ENCODE data around the gene CTIF.

Gene CTIF

DNA sequence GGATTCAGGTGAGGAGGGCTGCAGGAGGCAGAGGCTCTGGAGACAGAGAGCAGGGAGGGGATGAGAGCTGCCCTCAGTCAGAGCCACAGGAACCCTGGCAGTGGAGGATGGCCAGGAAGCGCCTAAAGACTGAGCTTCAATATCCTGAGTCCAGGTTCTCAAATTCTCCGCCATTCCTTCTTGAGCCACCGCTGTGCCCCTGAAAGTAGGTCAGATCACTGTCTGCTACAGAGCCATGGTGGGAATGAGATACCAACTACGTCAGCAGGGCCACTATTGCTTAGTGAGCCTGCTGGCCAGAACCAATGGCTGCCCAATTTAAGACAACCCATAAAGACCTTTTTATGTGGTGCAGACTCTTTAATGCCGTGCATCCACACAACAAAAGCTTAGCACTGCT, 155.5 kb downstream of the CTIF start:
- no peak overlapping the region for H3K23ac ChIP-seq (ENCODE audit: low read depth, low read length, poor library complexity)
- H2BK15ac ChIP-seq (ENCODE audit: low read length) = no peak overlapping the region
- no peak overlapping the region for H2BK12ac ChIP-seq (ENCODE audit: low read length)
- H3K27ac ChIP-seq (replicated peaks; ENCODE audit: low read length) = no peak overlapping the region
- no peak for DNase-seq (ENCODE audit: low spot score)
- H2AFZ ChIP-seq (ENCODE audit: low read length) = no peak overlapping the region
- no peak overlapping the region for H4K8ac ChIP-seq (ENCODE audit: low read depth, low read length)
- no peak overlapping the region for H3K4me3 ChIP-seq (ENCODE audit: low read length in 2 of 2)
- no peak overlapping the region for H2AK5ac ChIP-seq (ENCODE audit: low read depth, low read length)
- H4K91ac ChIP-seq (ENCODE audit: low read depth, low read length, poor library complexity) = no peak overlapping the region
- H3K9ac ChIP-seq (ENCODE audit: low read depth, low read length, poor library complexity) = no peak overlapping the region
- no peak overlapping the region for H2BK120ac ChIP-seq (ENCODE audit: low read depth, low read length)
- no peaks in the 10 kb centered on the region for H3K27me3 ChIP-seq (ENCODE audit: control insufficient read depth in 3 of 3, insufficient read depth in 3 of 3, low read depth in 1 of 3, low read length in 3 of 3)
- no peak overlapping the region for H2BK5ac ChIP-seq (ENCODE audit: low read length)
- no peaks in the 10 kb centered on the region for H3K9me3 ChIP-seq (replicated peaks in 1 of 2; ENCODE audit: control insufficient read depth in 2 of 2, insufficient read depth in 1 of 2, low read depth in 1 of 2, low read length in 2 of 2)
- no peak overlapping the region for H3K18ac ChIP-seq (ENCODE audit: low read length)
- no peak overlapping the region for H3K4ac ChIP-seq (ENCODE audit: low read length)
- no peaks in the 10 kb centered on the region for H3K36me3 ChIP-seq (replicated peaks in 1 of 2; ENCODE audit: control insufficient read depth in 2 of 2, insufficient read depth in 2 of 2, low read length in 2 of 2)
- WGBS, 2 donors (ENCODE audit: extremely low coverage in 2 of 2, insufficient read length in 2 of 2, insufficient replicate concordance in 1 of 2) = no CpG with 5 or more reads among the region's 5 CpGs
- H3K14ac ChIP-seq (ENCODE audit: low read length) = no peak overlapping the region
- H3K4me1 ChIP-seq (ENCODE audit: control insufficient read depth in 2 of 2, insufficient read depth in 1 of 2, low read depth in 1 of 2, low read length in 2 of 2) = peaks cover 0 to 2% of the 10 kb centered on the region in 2 donors
- H3K79me1 ChIP-seq (ENCODE audit: low read depth, low read length) = peaks cover 2% of the 10 kb centered on the region
- no peak overlapping the region for H3K4me2 ChIP-seq (ENCODE audit: insufficient read depth, low read length, poor library complexity, severe bottlenecking)

- Histone ChIP-seq H3K36me3 (replicated peaks in 1 of 2; ENCODE audit: control insufficient read depth in 2 of 2, insufficient read depth in 2 of 2, low read length in 2 of 2) (no peaks in the 10 kb centered on the region), H3K27me3 (ENCODE audit: control insufficient read depth in 3 of 3, insufficient read depth in 3 of 3, low read depth in 1 of 3, low read length in 3 of 3) (no peaks in the 10 kb centered on the region), H4K8ac (ENCODE audit: low read depth, low read length) (no peak overlapping the region), H3K27ac (replicated peaks; ENCODE audit: low read length) (no peak overlapping the region), H4K91ac (ENCODE audit: low read depth, low read length, poor library complexity) (no peak overlapping the region), H3K4me3 (ENCODE audit: low read length in 2 of 2) (no peak overlapping the region), H3K14ac (ENCODE audit: low read length) (no peak overlapping the region), H3K23ac (ENCODE audit: low read depth, low read length, poor library complexity) (no peak overlapping the region), H2AK5ac (ENCODE audit: low read depth, low read length) (no peak overlapping the region), H2BK120ac (ENCODE audit: low read depth, low read length) (no peak overlapping the region), H3K4me2 (ENCODE audit: insufficient read depth, low read length, poor library complexity, severe bottlenecking) (no peak overlapping the region), H3K18ac (ENCODE audit: low read length) (no peak overlapping the region), H3K9me3 (replicated peaks in 1 of 2; ENCODE audit: control insufficient read depth in 2 of 2, insufficient read depth in 1 of 2, low read depth in 1 of 2, low read length in 2 of 2) (no peaks in the 10 kb centered on the region), H3K4me1 (ENCODE audit: control insufficient read depth in 2 of 2, insufficient read depth in 1 of 2, low read depth in 1 of 2, low read length in 2 of 2) (peaks cover 0 to 2% of the 10 kb centered on the region in 2 donors), H3K79me1 (ENCODE audit: low read depth, low read length) (peaks cover 2% of the 10 kb centered on the region), H2AFZ (ENCODE audit: low read length) (no peak overlapping the region), H2BK15ac (ENCODE audit: low read length) (no peak overlapping the region), H3K9ac (ENCODE audit: low read depth, low read length, poor library complexity) (no peak overlapping the region), H2BK5ac (ENCODE audit: low read length) (no peak overlapping the region), H3K4ac (ENCODE audit: low read length) (no peak overlapping the region), H2BK12ac (ENCODE audit: low read length) (no peak overlapping the region)
- no peak for DNase-seq (ENCODE audit: low spot score)
- no CpG with 5 or more reads among the region's 9 CpGs for WGBS, 2 donors (ENCODE audit: extremely low coverage in 2 of 2, insufficient read length in 2 of 2, insufficient replicate concordance in 1 of 2)
Measured at GRCh38 chr18:48695671-48696070, 156.8 kb downstream of the CTIF start.

GRCh38 chr18:48696218-48696617, 157.4 kb downstream of the CTIF start:
- no peak overlapping the region for H2BK120ac ChIP-seq (ENCODE audit: low read depth, low read length)
- no peaks in the 10 kb centered on the region for H3K36me3 ChIP-seq (replicated peaks in 1 of 2; ENCODE audit: control insufficient read depth in 2 of 2, insufficient read depth in 2 of 2, low read length in 2 of 2)
- H2BK5ac ChIP-seq (ENCODE audit: low read length) = no peak overlapping the region
- no peak overlapping the region for H3K9ac ChIP-seq (ENCODE audit: low read depth, low read length, poor library complexity)
- no peak overlapping the region for H3K4ac ChIP-seq (ENCODE audit: low read length)
- H2AK5ac ChIP-seq (ENCODE audit: low read depth, low read length) = no peak overlapping the region
- no peak overlapping the region for H4K91ac ChIP-seq (ENCODE audit: low read depth, low read length, poor library complexity)
- H3K79me1 ChIP-seq (ENCODE audit: low read depth, low read length) = peaks cover 2% of the 10 kb centered on the region
- H3K27ac ChIP-seq (replicated peaks; ENCODE audit: low read length) = no peak overlapping the region
- H3K4me1 ChIP-seq (ENCODE audit: control insufficient read depth in 2 of 2, insufficient read depth in 1 of 2, low read depth in 1 of 2, low read length in 2 of 2) = peaks cover 0 to 2% of the 10 kb centered on the region in 2 donors
- DNase-seq (ENCODE audit: low spot score) = no peak
- no peak overlapping the region for H3K4me2 ChIP-seq (ENCODE audit: insufficient read depth, low read length, poor library complexity, severe bottlenecking)
- H3K18ac ChIP-seq (ENCODE audit: low read length) = no peak overlapping the region
- H2BK12ac ChIP-seq (ENCODE audit: low read length) = no peak overlapping the region
- H2BK15ac ChIP-seq (ENCODE audit: low read length) = no peak overlapping the region
- H3K9me3 ChIP-seq (replicated peaks in 1 of 2; ENCODE audit: control insufficient read depth in 2 of 2, insufficient read depth in 1 of 2, low read depth in 1 of 2, low read length in 2 of 2) = no peaks in the 10 kb centered on the region
- no peak overlapping the region for H3K14ac ChIP-seq (ENCODE audit: low read length)
- no peaks in the 10 kb centered on the region for H3K27me3 ChIP-seq (ENCODE audit: control insufficient read depth in 3 of 3, insufficient read depth in 3 of 3, low read depth in 1 of 3, low read length in 3 of 3)
- no CpG with 5 or more reads among the region's 8 CpGs for WGBS, 2 donors (ENCODE audit: extremely low coverage in 2 of 2, insufficient read length in 2 of 2, insufficient replicate concordance in 1 of 2)
- H2AFZ ChIP-seq (ENCODE audit: low read length) = no peak overlapping the region
- no peak overlapping the region for H3K23ac ChIP-seq (ENCODE audit: low read depth, low read length, poor library complexity)
- H4K8ac ChIP-seq (ENCODE audit: low read depth, low read length) = no peak overlapping the region
- H3K4me3 ChIP-seq (ENCODE audit: low read length in 2 of 2) = no peak overlapping the region

- Histone ChIP-seq H3K18ac (ENCODE audit: low read length) (no peak overlapping the region), H3K9ac (ENCODE audit: low read depth, low read length, poor library complexity) (no peak overlapping the region), H3K23ac (ENCODE audit: low read depth, low read length, poor library complexity) (no peak overlapping the region), H3K4ac (ENCODE audit: low read length) (no peak overlapping the region), H2BK5ac (ENCODE audit: low read length) (no peak overlapping the region), H3K4me3 (ENCODE audit: low read length in 2 of 2) (no peak overlapping the region), H3K79me1 (ENCODE audit: low read depth, low read length) (peaks cover 2% of the 10 kb centered on the region), H3K27ac (replicated peaks; ENCODE audit: low read length) (no peak overlapping the region), H2BK12ac (ENCODE audit: low read length) (no peak overlapping the region), H3K14ac (ENCODE audit: low read length) (no peak overlapping the region), H3K36me3 (replicated peaks in 1 of 2; ENCODE audit: control insufficient read depth in 2 of 2, insufficient read depth in 2 of 2, low read length in 2 of 2) (no peaks in the 10 kb centered on the region), H4K8ac (ENCODE audit: low read depth, low read length) (no peak overlapping the region), H2AK5ac (ENCODE audit: low read depth, low read length) (no peak overlapping the region), H3K4me1 (ENCODE audit: control insufficient read depth in 2 of 2, insufficient read depth in 1 of 2, low read depth in 1 of 2, low read length in 2 of 2) (peaks cover 2% of the 10 kb centered on the region in 2 donors), H2BK120ac (ENCODE audit: low read depth, low read length) (no peak overlapping the region), H2BK15ac (ENCODE audit: low read length) (no peak overlapping the region), H4K91ac (ENCODE audit: low read depth, low read length, poor library complexity) (no peak overlapping the region), H2AFZ (ENCODE audit: low read length) (no peak overlapping the region), H3K9me3 (replicated peaks in 1 of 2; ENCODE audit: control insufficient read depth in 2 of 2, insufficient read depth in 1 of 2, low read depth in 1 of 2, low read length in 2 of 2) (no peaks in the 10 kb centered on the region), H3K27me3 (ENCODE audit: control insufficient read depth in 3 of 3, insufficient read depth in 3 of 3, low read depth in 1 of 3, low read length in 3 of 3) (no peaks in the 10 kb centered on the region), H3K4me2 (ENCODE audit: insufficient read depth, low read length, poor library complexity, severe bottlenecking) (no peak overlapping the region)
- DNase-seq (ENCODE audit: low spot score) = no peak
- no CpG with 5 or more reads among the region's 1 CpG for WGBS, 2 donors (ENCODE audit: extremely low coverage in 2 of 2, insufficient read length in 2 of 2, insufficient replicate concordance in 1 of 2)
Measured at GRCh38 chr18:48697441-48697840, 158.6 kb downstream of the CTIF start.
